Left colon (tissue), 2 donors: ENCODE data around the gene TLE4. TPM values are rescaled to one million over a fixed set of nuclear protein-coding genes. Genes with fewer than 3 reads are reported as not detected.

Source experiments
- ATAC-seq: fragments of 200-7000 bp; cut with Tn5 transposase; one replicate; pipeline ENCODE4 v1.9.1; 2020; ENCODE audit warnings: mild to moderate bottlenecking, moderate library complexity
- DNase-seq, 2 donors: peaks; one replicate each; pipeline ENCODE4 v3.0.0-alpha.2; 2020
- intact Hi-C, 2 donors: fragments of 100-400 bp; cut with DNase I in 1 of 2; cut with micrococcal nuclease in 1 of 2; formaldehyde crosslinking; loops; one replicate each; pipeline versions ENCODE4 v1.11.2 to v1.14.0; 2022; cut with DNase I, micrococcal nuclease
- total RNA-seq, 2 donors: library from RNA; stranded (reverse); fragmentation: NEBNext Ultra II Directional; extraction: Animal tissue kit (Norgen Biotek cat#: 25700); gene quantifications; one replicate each; pipeline ENCODE4 v1.2.1, GENCODE V29; 2021
- donor health status: DM: no; HTN: no; CAD: no.
- donor health status: DM: yes; HTN: yes; CAD: no.

The TLE4 gene
- total RNA-seq, 2 donors from 2014 or later: 22.2 to 29.8 TPM

DNA sequence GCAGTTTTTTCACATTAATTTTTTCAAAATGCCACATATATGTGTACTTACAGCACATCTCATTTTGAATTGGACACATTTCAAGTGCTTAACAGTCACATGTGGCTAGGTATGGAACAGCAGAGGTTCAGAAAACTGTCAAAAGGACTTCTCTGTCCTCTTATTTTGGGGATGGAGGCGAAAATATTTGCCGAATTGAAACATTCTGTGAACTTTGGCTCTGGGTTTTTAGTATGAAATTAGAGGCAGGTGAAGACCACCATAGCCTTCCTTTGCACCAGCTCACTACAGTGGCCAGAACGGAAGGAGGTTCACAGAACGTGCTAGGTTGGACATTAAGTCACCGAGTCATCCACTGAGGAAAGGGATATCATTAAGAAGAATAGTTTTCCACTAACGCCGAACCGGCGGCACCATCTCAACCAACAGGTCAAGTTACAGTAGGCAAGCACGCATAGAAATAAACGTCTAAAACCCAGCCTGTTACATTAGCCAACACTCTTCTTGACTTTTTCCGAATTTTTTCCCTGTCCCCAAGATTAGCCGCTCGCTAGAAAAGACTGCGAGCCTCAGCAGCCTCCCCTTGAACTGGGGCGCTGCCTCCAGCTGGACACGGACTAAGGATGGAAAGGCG lies 1.8 kb upstream of the TLE4 start:
- intact Hi-C loops: no loop called here
- DNase-seq: no peak
- ATAC-seq: no peak

- no peak for ATAC-seq
- intact Hi-C loops: no loop called here
- peak; percentile 36 to 48 for DNase-seq
These were observed 1.1 kb upstream of the TLE4 start for GRCh38 chr9:79570448-79571308.

DNA sequence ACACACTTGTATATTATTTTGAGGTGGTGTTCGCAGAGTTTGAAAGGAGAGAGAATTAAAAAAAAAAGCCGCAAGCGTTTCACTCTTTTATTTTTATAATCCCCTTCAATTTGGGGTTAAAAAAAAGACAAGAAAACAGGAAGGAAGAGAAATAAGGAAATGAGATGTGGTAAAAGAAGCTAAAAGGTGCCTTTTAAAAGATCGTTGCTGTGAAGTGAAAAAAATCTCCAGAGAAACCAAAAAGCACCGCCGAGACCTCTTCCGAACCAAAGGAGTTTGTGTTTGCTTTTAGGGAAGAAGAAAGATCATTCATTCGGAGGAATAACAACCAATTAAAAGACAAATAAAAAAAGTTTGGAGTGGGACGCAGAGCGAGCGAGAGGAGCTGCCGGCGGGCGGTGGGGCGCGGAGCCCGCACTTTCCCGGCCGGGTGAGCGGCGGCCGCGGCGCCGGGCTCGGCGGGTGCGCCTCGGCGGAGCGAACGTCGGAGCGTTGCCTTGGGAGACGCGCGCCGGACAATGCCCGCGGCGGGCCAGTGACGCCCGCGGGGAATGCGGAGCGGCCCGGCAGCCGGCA lies 355 bp downstream of the TLE4 start:
- intact Hi-C loops: no loop called here
- ATAC-seq: peak; percentile 21
- DNase-seq: peak in 1 of 2 donors; percentile 60

GRCh38 chr9:79572608-79573411 lies 1.0 kb downstream of the TLE4 start:
- ATAC-seq: no peak
- intact Hi-C loops: no loop called here
- DNase-seq: peak; percentile 56 to 63

GRCh38 chr9:79573412-79573923 lies 1.7 kb downstream of the TLE4 start:
- DNase-seq: peak in 1 of 2 donors; percentile 67
- peak; percentile 23 for ATAC-seq
- intact Hi-C loops: no loop called here

DNA sequence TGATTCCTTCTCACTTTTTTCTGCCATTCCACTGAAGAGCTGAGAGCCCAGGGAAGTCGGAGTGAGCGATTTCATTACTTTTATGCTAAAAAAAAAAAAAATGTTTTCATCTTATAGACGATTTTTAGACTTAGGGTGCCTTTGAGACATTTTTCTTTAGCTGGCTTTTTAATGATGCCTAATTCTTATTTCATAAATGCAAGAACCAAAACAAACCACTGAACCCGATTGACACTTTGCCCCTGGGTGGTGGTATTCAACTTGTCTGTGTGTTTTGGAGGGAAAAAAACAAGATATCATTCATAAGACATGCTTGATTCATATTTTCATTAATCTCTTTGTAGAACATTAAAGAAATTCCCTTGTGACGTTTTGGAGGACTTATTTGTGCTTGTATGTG lies 2.4 kb downstream of the TLE4 start:
- intact Hi-C loops: no loop called here
- ATAC-seq: no peak
- no peak for DNase-seq

GRCh38 chr9:79574781-79575180 lies 3.0 kb downstream of the TLE4 start:
- no peak for DNase-seq
- intact Hi-C loops: no loop called here
- ATAC-seq: no peak

GRCh38 chr9:79575547-79575946 lies 3.8 kb downstream of the TLE4 start:
- DNase-seq: no peak
- intact Hi-C loops: no loop called here
- ATAC-seq: no peak

GRCh38 chr9:79577969-79578723 lies 6.4 kb downstream of the TLE4 start:
- ATAC-seq: no peak
- intact Hi-C loops: no loop called here
- no peak for DNase-seq

GRCh38 chr9:79578891-79579290 lies 7.1 kb downstream of the TLE4 start:
- DNase-seq: no peak
- ATAC-seq: no peak
- intact Hi-C loops: no loop called here

DNA sequence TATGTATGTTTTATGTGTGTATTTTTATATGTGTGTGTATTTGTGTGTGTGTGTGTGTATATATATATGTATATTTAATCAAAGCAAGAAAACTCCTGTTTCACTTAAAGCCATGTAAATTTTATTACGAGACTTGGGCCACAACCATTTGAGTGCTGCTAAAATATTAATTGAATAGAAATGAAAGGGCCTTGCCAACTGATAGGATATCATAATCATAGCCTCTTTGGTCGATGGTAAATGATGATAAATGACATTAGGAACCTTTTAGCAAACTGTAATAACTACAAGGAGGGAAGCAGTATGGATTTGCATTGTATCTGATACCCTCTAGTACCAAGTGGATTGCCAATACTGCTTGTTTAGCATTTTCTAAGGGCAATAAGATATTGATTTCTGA lies 7.9 kb downstream of the TLE4 start:
- ATAC-seq (no peak), DNase-seq (no peak)
- intact Hi-C loops: no loop called here

- intact Hi-C loops: no loop called here
- ATAC-seq (no peak), DNase-seq (no peak)
These were observed 8.3 kb downstream of the TLE4 start for GRCh38 chr9:79580055-79580454.

DNA sequence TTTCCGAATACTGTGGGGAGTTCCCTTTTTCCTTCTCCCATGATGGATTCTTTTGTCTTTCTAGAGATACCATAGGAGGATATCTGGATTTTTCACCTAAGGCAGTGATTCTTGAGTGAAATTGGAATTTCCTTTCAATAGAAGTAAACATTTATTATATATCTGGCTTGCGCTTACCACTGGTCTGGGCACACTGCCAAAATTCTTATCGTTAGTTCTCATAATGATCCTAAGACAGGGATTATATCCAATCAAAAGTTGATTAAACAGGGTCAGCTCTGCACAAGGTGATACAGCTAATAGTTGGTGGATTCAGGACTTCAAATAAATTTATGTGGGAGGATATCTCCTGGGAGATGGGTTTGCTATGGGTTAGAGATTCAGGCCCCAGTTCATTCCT lies 9.6 kb downstream of the TLE4 start:
- ATAC-seq (peak; percentile 73), DNase-seq (no peak)
- intact Hi-C loops: no loop called here

DNA sequence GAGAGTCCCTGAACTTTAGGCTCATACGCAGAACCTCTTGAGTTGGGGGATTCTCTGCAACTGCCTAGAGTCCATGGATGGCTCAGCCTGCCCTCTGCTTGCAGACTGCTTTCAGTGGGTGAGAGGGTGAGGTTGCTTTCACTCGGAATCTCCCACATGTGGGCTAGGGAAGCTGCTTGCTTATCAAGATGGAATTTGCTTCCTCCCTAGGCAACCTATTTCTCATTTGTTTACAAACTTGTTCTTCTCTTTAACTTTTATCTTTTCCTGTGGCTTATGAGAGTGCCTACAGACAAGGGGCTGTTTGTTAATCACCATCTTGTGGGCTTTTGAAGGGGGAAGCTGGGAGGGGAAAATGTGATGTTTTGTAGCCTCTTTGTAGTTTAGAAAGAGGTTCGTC lies 10.0 kb downstream of the TLE4 start:
- ATAC-seq (peak; percentile 67), DNase-seq (no peak)
- intact Hi-C loops: no loop called here

DNA sequence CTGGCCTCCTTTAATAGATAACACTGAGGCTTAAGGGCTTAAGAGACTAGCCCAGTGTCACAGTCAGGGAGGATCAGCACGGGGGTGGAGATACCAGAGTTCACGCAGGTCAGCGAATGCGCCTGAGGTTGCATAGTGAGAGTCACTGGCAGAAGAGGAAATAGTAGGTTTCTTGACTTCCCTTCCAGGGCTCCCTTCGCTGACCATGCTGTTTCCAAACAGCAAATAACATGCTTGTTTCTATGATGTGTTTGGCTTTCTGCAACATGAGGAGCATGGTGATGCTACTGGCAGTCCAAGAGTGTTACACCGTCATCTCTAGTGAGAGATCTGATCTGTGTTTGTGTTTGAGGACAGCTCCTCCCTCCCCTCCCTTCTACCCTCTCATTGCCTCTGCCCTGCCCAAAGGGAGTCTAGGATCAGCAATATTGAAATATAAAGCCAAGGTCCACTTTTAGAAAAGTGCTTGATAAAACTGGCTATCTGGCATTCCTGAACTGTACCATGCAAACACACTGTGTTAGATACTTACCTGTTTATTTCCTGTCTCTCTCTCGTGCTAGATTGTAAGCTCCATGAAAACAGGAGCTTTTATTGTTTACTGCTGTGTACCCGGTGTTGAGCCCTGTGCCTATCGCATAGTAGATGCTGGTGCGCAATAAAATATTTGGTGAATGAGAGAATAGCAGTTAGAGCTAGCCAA lies 12.3 kb downstream of the TLE4 start:
- DNase-seq: peak; percentile 25 to 41
- peak; percentile 42 for ATAC-seq
- intact Hi-C loops: no loop called here

DNA sequence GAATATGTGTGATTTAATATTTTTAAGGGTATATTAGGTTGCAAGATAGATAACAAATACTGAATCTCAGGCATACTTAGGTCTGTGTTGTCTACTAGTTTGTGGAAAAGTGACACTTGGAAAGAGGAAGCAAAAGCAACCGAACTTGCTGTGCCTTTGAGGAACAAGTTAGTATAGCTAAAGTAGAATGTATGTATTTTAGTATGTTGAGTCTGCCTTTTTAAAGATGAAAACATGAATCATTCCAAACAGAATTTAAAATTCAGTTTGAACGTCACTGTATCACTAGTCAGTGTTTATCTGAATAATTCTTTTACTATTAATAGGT lies 12.9 kb downstream of the TLE4 start:
- ATAC-seq (no peak), DNase-seq (no peak)
- intact Hi-C loops: no loop called here

DNA sequence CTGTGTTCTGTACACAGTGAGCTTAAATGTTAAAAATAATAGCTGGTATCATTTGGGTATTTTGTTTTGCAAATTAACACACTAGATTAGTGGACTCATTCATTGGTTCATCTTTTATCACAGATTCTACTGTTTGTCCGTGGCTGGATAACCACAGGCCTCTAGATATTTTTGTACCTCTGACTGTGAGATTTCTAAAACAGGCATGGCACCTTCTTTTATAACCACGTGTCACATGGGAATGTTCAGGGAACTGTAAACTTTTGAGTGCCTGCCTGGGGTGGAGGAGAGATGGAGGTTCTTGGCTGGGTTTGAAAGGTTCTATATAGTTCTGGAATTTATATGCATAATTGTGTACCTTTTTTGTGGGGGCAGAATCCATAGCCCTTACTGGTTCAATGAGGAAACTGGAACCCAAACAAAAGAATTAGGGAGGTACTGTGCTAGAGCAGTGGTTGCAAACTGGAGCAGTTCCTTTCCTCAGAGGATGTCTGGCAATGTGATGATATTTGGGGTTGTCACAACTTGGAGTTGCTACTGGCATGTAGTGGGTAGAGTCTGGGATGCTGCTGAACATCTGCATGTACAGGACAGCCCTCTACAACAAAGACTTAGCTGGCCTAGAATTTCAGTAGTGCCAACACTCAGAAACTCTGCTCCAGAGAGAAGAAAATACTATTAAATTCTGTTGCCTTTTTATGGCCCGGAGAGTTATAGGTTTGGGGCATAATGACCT lies 16.9 kb downstream of the TLE4 start:
- intact Hi-C loops: no loop called here
- DNase-seq (no peak), ATAC-seq (no peak)
